Transverse colon (tissue), 4 donors: ENCODE measurements around the gene MRPL52.

Source experiments
- CTCF ChIP-seq, 5 experiments: fragments of 200-600 bp in 3 of 5; fragments of 450-650 bp in 2 of 5; sonication (generic) in 3 of 5; IDR thresholded peaks; 1 replicate in 2 of 5; 2 replicates in 3 of 5; pipeline ENCODE4 v1.5.1; 2016 to 2017; ENCODE audit warnings: antibody characterized with exemption in 5 of 5, inconsistent platforms in 3 of 5, mild to moderate bottlenecking in 2 of 5, moderate library complexity in 1 of 5
- EP300 ChIP-seq: sonication (generic); formaldehyde crosslinking; IDR thresholded peaks from one replicate; pipeline ENCODE4 v1.6.1; 2017; ENCODE audit warnings: antibody characterized with exemption, low read depth
- POLR2A ChIP-seq: fragments of 450-650 bp; IDR thresholded peaks from one replicate; pipeline ENCODE4 v1.6.1; 2016; ENCODE audit warnings: antibody characterized with exemption, mild to moderate bottlenecking, moderate library complexity
- POLR2AphosphoS5 ChIP-seq, 3 donors: sonication (generic); formaldehyde crosslinking; IDR thresholded peaks; one replicate each; pipeline ENCODE4 v1.6.1; 2016; ENCODE audit warnings: antibody characterized with exemption in 3 of 3

- TF ChIP-seq POLR2AphosphoS5 (IDR thresholded peaks at IDR 0.05) (no peak), EP300 (no peak), CTCF (IDR thresholded peaks at IDR 0.05) (no peak), POLR2A (no peak)
Observed at GRCh38 chr14:22841769-22842168, 12.1 kb downstream of the MRPL52 start.
